GM12872 (cell line): ENCODE measurements around the gene NDUFA13.

Source experiments
- CTCF ChIP-seq: IDR thresholded peaks from 3 replicates; pipeline ENCODE4 v1.5.1; 2011; ENCODE audit warnings: low read depth, mild to moderate bottlenecking, low read length, moderate library complexity; ENCODE audit not compliant: insufficient read depth

Gene NDUFA13

GRCh38 chr19:19508217-19508616, 7.8 kb upstream of the NDUFA13 start:
- TF ChIP-seq CTCF = no peak

- no peak for TF ChIP-seq CTCF
These were observed 5.6 kb upstream of the NDUFA13 start for GRCh38 chr19:19510432-19510831.

- no peak for TF ChIP-seq CTCF
These were observed 2.3 kb upstream of the NDUFA13 start for GRCh38 chr19:19513682-19514081.

- no peak for TF ChIP-seq CTCF
These were observed 1.8 kb upstream of the NDUFA13 start for GRCh38 chr19:19514215-19514657.

- no peak for TF ChIP-seq CTCF
These were observed 964 bp upstream of the NDUFA13 start, which contains the start of gene TSSK6 for GRCh38 chr19:19514881-19515641. Gene TSSK6 (minus strand): TSS chr19:19515548. CDS start chr19:19515427, 121 bp downstream.

- TF ChIP-seq CTCF = no peak
These were observed 1.2 kb downstream of the NDUFA13 start for GRCh38 chr19:19517235-19517619.

- TF ChIP-seq CTCF = no peak
These were observed 5.0 kb downstream of the NDUFA13 start for GRCh38 chr19:19520989-19521388.

GRCh38 chr19:19523177-19523576, 7.2 kb downstream of the NDUFA13 start:
- no peak for TF ChIP-seq CTCF
